Measurements from ENCODE around the gene PKP4.
"Not testable (repeated sequence)": the region's sequence is repeated elsewhere in the genome, so short reads cannot be mapped to it uniquely, and the experiment has no call there.

Gene PKP4

GRCh38 chr2:158692372-158693103, 235.8 kb downstream of the PKP4 start:
- no peak for DNase-seq

GRCh38 chr2:158693476-158693875, 236.7 kb downstream of the PKP4 start:
- DNase-seq = no peak

GRCh38 chr2:158695305-158695704, 238.6 kb downstream of the PKP4 start:
- DNase-seq = no peak

GRCh38 chr2:158695744-158696143, 239.0 kb downstream of the PKP4 start:
- not testable (repeated sequence) for DNase-seq

- no peak for DNase-seq
These were observed 242.6 kb downstream of the PKP4 start for GRCh38 chr2:158699323-158699722.

- no peak for DNase-seq
These were observed 244.3 kb downstream of the PKP4 start for GRCh38 chr2:158701101-158701500.

GRCh38 chr2:158702740-158703139, 246.0 kb downstream of the PKP4 start:
- DNase-seq = no peak

GRCh38 chr2:158704724-158705465, 248.1 kb downstream of the PKP4 start:
- not testable (repeated sequence) for DNase-seq

GRCh38 chr2:158712791-158713522, 256.2 kb downstream of the PKP4 start:
- no peak for DNase-seq

- no peak for DNase-seq
These were observed 256.9 kb downstream of the PKP4 start for GRCh38 chr2:158713523-158714138.

- DNase-seq = no peak
These were observed 257.7 kb downstream of the PKP4 start for GRCh38 chr2:158714420-158714819.

- no peak for DNase-seq
These were observed 258.6 kb downstream of the PKP4 start for GRCh38 chr2:158715357-158715756.

GRCh38 chr2:158716121-158716791, 259.5 kb downstream of the PKP4 start:
- no peak for DNase-seq

- DNase-seq = no peak
These were observed 260.2 kb downstream of the PKP4 start for GRCh38 chr2:158716921-158717320.

GRCh38 chr2:158717366-158718195, 260.8 kb downstream of the PKP4 start:
- DNase-seq = no peak

GRCh38 chr2:158718196-158718585, 261.4 kb downstream of the PKP4 start:
- no peak for DNase-seq

GRCh38 chr2:158718851-158719250, 262.1 kb downstream of the PKP4 start:
- DNase-seq = no peak

- no peak for DNase-seq
These were observed 262.7 kb downstream of the PKP4 start for GRCh38 chr2:158719403-158719802.

- DNase-seq = no peak
These were observed 265.7 kb downstream of the PKP4 start for GRCh38 chr2:158722266-158723105.

- DNase-seq = no peak
These were observed 266.6 kb downstream of the PKP4 start for GRCh38 chr2:158723181-158723838.
